K562 (cell line): ENCODE results near the gene QSOX2. TPM values are rescaled to one million over a fixed set of nuclear protein-coding genes. Genes with fewer than 3 reads are reported as not detected.

Experiments used
- CBX8 ChIP-seq: fragments of 200-600 bp; sonication (generic); IDR thresholded peaks from 2 replicates; pipeline ENCODE4 v1.6.1; 2012; ENCODE audit warnings: borderline replicate concordance, mixed run types, low read depth, mild to moderate bottlenecking, moderate library complexity, mixed read lengths, low read length, control low read depth, inconsistent platforms; ENCODE audit not compliant: poor library complexity, severe bottlenecking; ENCODE audit errors: extremely low read depth
- CEBPG ChIP-seq, 3 experiments: fragments of 200-800 bp in 1 of 3; sonication (Bioruptor generic) in 1 of 3; sonication (generic) in 1 of 3; formaldehyde crosslinking in 1 of 3; IDR thresholded peaks in 2 of 3; conservative IDR thresholded peaks in 1 of 3; 2 replicates each; pipeline versions ENCODE4 v1.6.1 to v1.8.0; 2016 to 2022; ENCODE audit warnings: missing compliant biosample characterization in 2 of 3, missing genetic modification characterization in 2 of 3, mild to moderate bottlenecking in 1 of 3, missing genetic modification reagents in 1 of 3
- CHD7 ChIP-seq: fragments of 200-600 bp; sonication (generic); IDR thresholded peaks from one replicate; pipeline ENCODE4 v1.6.1; 2012; ENCODE audit warnings: mild to moderate bottlenecking, low read depth, low read length, inconsistent platforms
- NR2C2 ChIP-seq, 2 experiments: fragments of 200-800 bp in 1 of 2; sonication (Bioruptor generic) in 1 of 2; sonication (generic) in 1 of 2; formaldehyde crosslinking in 1 of 2; IDR thresholded peaks; 2 replicates each; pipeline versions ENCODE4 v1.6.1 to v1.8.0; 2016 to 2022; ENCODE audit warnings: mild to moderate bottlenecking in 1 of 2, missing compliant biosample characterization in 1 of 2, missing genetic modification characterization in 1 of 2, missing genetic modification reagents in 1 of 2
- SMAD4 ChIP-seq: fragments of 250-450 bp; sonication (Bioruptor Pico); conservative IDR thresholded peaks from 2 replicates; pipeline ENCODE4 v1.8.0; 2021; ENCODE audit warnings: inconsistent platforms, mild to moderate bottlenecking, moderate library complexity
- polyA plus RNA-seq, 8 experiments: library from polyadenylated mRNA; depleted of rRNA in 4 of 8; stranded (reverse) in 5 of 8; unstranded in 3 of 8; fragments of >200 nt; fragmentation: Nextera tagmentation in 2 of 8; fragmentation: Illumina TruSeq in 1 of 8; extraction: Ambion mirVana in 2 of 8; extraction: Trizol in 1 of 8; gene quantifications; 2 replicates each; pipeline versions ENCODE4 v1.2.1 to v1.2.3, GENCODE V29; 2011 to 2014; ENCODE audit warnings: inconsistent platforms in 1 of 8, missing spikeins in 1 of 8
- total RNA-seq, 7 experiments: library from RNA; depleted of rRNA in 6 of 7; stranded (reverse); fragments of >200 nt in 6 of 7; fragmentation: Illumina TruSeq in 2 of 7; extraction: Trizol in 2 of 7; gene quantifications; 2 replicates each; pipeline versions ENCODE4 v1.2.1 to v1.2.3, GENCODE V29; 2011 to 2021; ENCODE audit warnings: low replicate concordance in 1 of 7

QSOX2 gene
- total and polyA plus RNA-seq, 9 of the 15 experiments (the other 6 are each of a cell fraction or from before 2014, with no cell fraction given) = 0.51 to 23.7 (median 12.7) TPM

GRCh38 chr9:136242918-136243525 is 2.6 kb downstream of the QSOX2 start (continued):
- TF ChIP-seq CHD7 = no peak
- TF ChIP-seq SMAD4 = 0 out of 2 replicates have a peak, but pooled peaks have one; percentile 25
- no peak for TF ChIP-seq NR2C2 (CRISPR knock-in tag; IDR thresholded peaks at IDR 0.05)
- TF ChIP-seq NR2C2 (tag; IDR thresholded peaks at IDR 0.05) = peak; percentile 33; the same call in 1 of the 2 replicates
- TF ChIP-seq CEBPG (CRISPR knock-in tag; IDR thresholded peaks at IDR 0.05) = no peak
- TF ChIP-seq CEBPG (tag; conservative IDR thresholded peaks at IDR 0.05 in 1 of 2, IDR thresholded peaks at IDR 0.05 in 1 of 2) = peak; percentile 31 to 77; a peak in 3 of 4 replicates
- TF ChIP-seq CBX8 = no peak
